Loucy (cell line): Measurements from ENCODE around the gene MBOAT7.

Experiments used
- CTCF ChIP-seq: fragments of 200-600 bp; sonication (generic); conservative IDR thresholded peaks from 2 replicates; pipeline ENCODE4 v1.5.1; 2014; ENCODE audit warnings: mild to moderate bottlenecking, antibody characterized with exemption, low read length
- EZH2phosphoT487 ChIP-seq: fragments of 200-600 bp; IDR thresholded peaks from 2 replicates; pipeline ENCODE4 v1.6.1; 2018; ENCODE audit warnings: antibody characterized with exemption, mild to moderate bottlenecking, moderate library complexity, borderline replicate concordance

- TF ChIP-seq CTCF (no peak), EZH2phosphoT487 (no peak)
Observed at GRCh38 chr19:54133312-54133956, 55.9 kb downstream of the MBOAT7 start.
